ENCODE measurements around the gene FBXO4. TPM values are rescaled to one million over a fixed set of nuclear protein-coding genes. Genes with fewer than 3 reads are reported as not detected.
"Not testable (repeated sequence)": the region's sequence is repeated elsewhere in the genome, so short reads cannot be mapped to it uniquely, and the experiment has no call there.

Gene FBXO4
- total RNA-seq, 6 experiments from 2014 or later: 5.1 to 14.6 (median 6.3) TPM

- no peak for ATAC-seq
- no peaks in the 10 kb centered on the region for H3K4me1 ChIP-seq
- no peak for DNase-seq
- H3K9me3 ChIP-seq: no peaks in the 10 kb centered on the region
- no peak overlapping the region for H3K27ac ChIP-seq
- no peak overlapping the region for H3K4me3 ChIP-seq
- intact Hi-C loops (cut with DNase I): no loop called here
- peaks cover 0 to 4% (median 0%) of the 10 kb centered on the region in 4 donors for H3K36me3 ChIP-seq
- TF ChIP-seq POLR2A (IDR thresholded peaks at IDR 0.05) (no peak), CTCF (IDR thresholded peaks at IDR 0.05) (no peak)
- H3K27me3 ChIP-seq: no peaks in the 10 kb centered on the region
- WGBS (ENCODE audit: insufficient coverage, low coverage, low lambda C conversion rate, missing lambda C conversion rate): 100% methylated on average over 1 of the region's 1 CpG
Observed at GRCh38 chr5:41940641-41941040, 15.6 kb downstream of the FBXO4 start.

GRCh38 chr5:41945332-41945955, 20.4 kb downstream of the FBXO4 start:
- H3K27ac ChIP-seq; H3K4me1 ChIP-seq; H3K9me3 ChIP-seq; intact Hi-C loops (cut with DNase I); ATAC-seq; DNase-seq; H3K36me3 ChIP-seq; H3K27me3 ChIP-seq; H3K4me3 ChIP-seq: not testable (repeated sequence)
- 100% methylated on average over 3 of the region's 7 CpGs for WGBS (ENCODE audit: insufficient coverage, low coverage, low lambda C conversion rate, missing lambda C conversion rate)

- intact Hi-C loops (cut with DNase I): no loop called here
- no peak for ATAC-seq
- Histone ChIP-seq H3K4me1 (no peaks in the 10 kb centered on the region), H3K27ac (no peak overlapping the region), H3K9me3 (no peaks in the 10 kb centered on the region), H3K27me3 (no peaks in the 10 kb centered on the region), H3K4me3 (no peak overlapping the region), H3K36me3 (no peaks in the 10 kb centered on the region)
- TF ChIP-seq POLR2A (IDR thresholded peaks at IDR 0.05): no peak
- no peak for TF ChIP-seq CTCF (IDR thresholded peaks at IDR 0.05)
- 95% methylated on average over 3 of the region's 3 CpGs for whole genome bisulfite sequencing (ENCODE audit: insufficient coverage, low coverage, low lambda C conversion rate, missing lambda C conversion rate)
- no peak for DNase-seq
Observed at GRCh38 chr5:41951224-41951623, 26.1 kb downstream of the FBXO4 start.

GRCh38 chr5:41954286-41954685, 29.2 kb downstream of the FBXO4 start:
- no peak overlapping the region for H3K27ac ChIP-seq
- intact Hi-C loops (cut with DNase I): no loop called here
- ATAC-seq: no peak
- TF ChIP-seq CTCF (IDR thresholded peaks at IDR 0.05) (no peak), POLR2A (IDR thresholded peaks at IDR 0.05) (no peak)
- H3K9me3 ChIP-seq: no peaks in the 10 kb centered on the region
- WGBS (ENCODE audit: insufficient coverage, low coverage, low lambda C conversion rate, missing lambda C conversion rate): 78% methylated on average over 1 of the region's 1 CpG
- DNase-seq: no peak
- no peaks in the 10 kb centered on the region for H3K36me3 ChIP-seq
- H3K4me3 ChIP-seq: no peak overlapping the region
- no peaks in the 10 kb centered on the region for H3K4me1 ChIP-seq
- no peaks in the 10 kb centered on the region for H3K27me3 ChIP-seq

GRCh38 chr5:41955432-41956024, 30.4 kb downstream of the FBXO4 start:
- 33% methylated on average over 7 of the region's 7 CpGs for WGBS (ENCODE audit: insufficient coverage, low coverage, low lambda C conversion rate, missing lambda C conversion rate)
- peak in 3 of 4 donors; percentile 52 to 64 (median 63) for ATAC-seq

More at GRCh38 chr5:41955432-41956024, 30.4 kb downstream of the FBXO4 start:
- intact Hi-C loops (cut with DNase I): no loop called here
- DNase-seq: peak in 1 of 3 donors; percentile 47
- TF ChIP-seq CTCF (IDR thresholded peaks at IDR 0.05): no peak
- TF ChIP-seq POLR2A (IDR thresholded peaks at IDR 0.05): no peak
- H3K36me3 ChIP-seq: no peaks in the 10 kb centered on the region
- no peaks in the 10 kb centered on the region for H3K27me3 ChIP-seq
- H3K4me1 ChIP-seq: no peaks in the 10 kb centered on the region
- no peak overlapping the region for H3K4me3 ChIP-seq
- no peaks in the 10 kb centered on the region for H3K9me3 ChIP-seq
- no peak overlapping the region for H3K27ac ChIP-seq
